Natural killer cell (primary cell): ENCODE results near the gene RPL13A. TPM values are rescaled to one million over a fixed set of nuclear protein-coding genes. Genes with fewer than 3 reads are reported as not detected.

ENCODE experiments used
- ATAC-seq, 3 donors: fragments of 150-1000 bp in 2 of 3; fragments of 200-7000 bp in 1 of 3; cut with Tn5 transposase; 1 replicate in 1 of 3; 2 replicates in 2 of 3; pipeline ENCODE4 v1.10.0; 2021; ENCODE audit warnings: mild to moderate bottlenecking in 2 of 3, moderate library complexity in 2 of 3
- DNase-seq, 2 donors: peaks; one replicate each; pipeline versions ENCODE4 v3.0.0 to v3.0.0-alpha.2; 2013 to 2021; ENCODE audit warnings: mixed read lengths in 1 of 2
- H3K27ac ChIP-seq: one replicate; pipeline ENCODE4 v1.5.1; 2013; ENCODE audit warnings: mild to moderate bottlenecking, low read length
- H3K27me3 ChIP-seq: one replicate; pipeline ENCODE4 v1.6.1; 2013; ENCODE audit warnings: low read length; ENCODE audit not compliant: control insufficient read depth, insufficient read depth
- H3K36me3 ChIP-seq: one replicate; pipeline ENCODE4 v1.6.1; 2013; ENCODE audit warnings: low read length; ENCODE audit not compliant: control insufficient read depth, insufficient read depth
- H3K4me1 ChIP-seq: one replicate; pipeline ENCODE4 v1.6.1; 2013; ENCODE audit warnings: low read length; ENCODE audit not compliant: control insufficient read depth, insufficient read depth
- H3K4me3 ChIP-seq: one replicate; pipeline ENCODE4 v1.5.1; 2013; ENCODE audit warnings: low read length
- H3K9me3 ChIP-seq: one replicate; pipeline ENCODE4 v1.6.1; 2013; ENCODE audit warnings: low read length; ENCODE audit not compliant: control insufficient read depth, insufficient read depth
- H3K27ac Mint-ChIP-seq, 2 donors: one replicate each; pipeline ENCODE4 v1.8.0; 2022; ENCODE audit warnings: mild to moderate bottlenecking in 2 of 2, mixed read lengths in 2 of 2, moderate library complexity in 1 of 2
- H3K27me3 Mint-ChIP-seq, 2 donors: one replicate each; pipeline ENCODE4 v1.8.0; 2022; ENCODE audit warnings: low read depth in 2 of 2, mixed read lengths in 2 of 2
- H3K36me3 Mint-ChIP-seq: one replicate; pipeline ENCODE4 v1.8.0; 2022; ENCODE audit warnings: mixed read lengths
- H3K4me1 Mint-ChIP-seq, 2 donors: one replicate each; pipeline ENCODE4 v1.8.0; 2022; ENCODE audit warnings: mixed read lengths in 2 of 2
- H3K4me3 Mint-ChIP-seq: one replicate; pipeline ENCODE4 v1.8.0; 2022; ENCODE audit warnings: mild to moderate bottlenecking, moderate library complexity, mixed read lengths
- H3K9me3 Mint-ChIP-seq, 2 donors: one replicate each; pipeline ENCODE4 v1.8.0; 2022; ENCODE audit warnings: mixed read lengths in 2 of 2
- CTCF ChIP-seq: fragments of 200-600 bp; IDR thresholded peaks from one replicate; pipeline ENCODE4 v1.8.0; 2022; ENCODE audit warnings: antibody characterized with exemption
- whole genome bisulfite sequencing: methylation state at CpG from one replicate; pipeline ENCODE4 v1.1.7; 2013; ENCODE audit warnings: missing lambda C conversion rate; ENCODE audit not compliant: insufficient coverage; 5-methylcytosine and 5-hydroxymethylcytosine counted together
- intact Hi-C: fragments of 100-400 bp; cut with micrococcal nuclease; formaldehyde crosslinking; loops from one replicate; pipeline ENCODE4 v1.14.2; 2022
- total RNA-seq, 4 donors: library from RNA; stranded (reverse); fragments of 120-200 nt in 1 of 4; gene quantifications; one replicate each; pipeline versions ENCODE4 v1.2.3 to v1.2.4, GENCODE V29; 2013 to 2022

RPL13A gene
- total RNA-seq, 3 donors from 2014 or later (not counting 1 experiment from before 2014, with no cell fraction given): 1,881 to 2,284 (median 2,283) TPM

- WGBS: 96% methylated on average over 21 of the region's 21 CpGs
- ATAC-seq (no peak), DNase-seq (no peak)
- Histone ChIP-seq H3K27ac (no peak overlapping the region), H3K36me3 (no peaks in the 10 kb centered on the region), H3K4me1 (peaks cover 34% of the 10 kb centered on the region), H3K4me3 (no peak overlapping the region), H3K9me3 (no peaks in the 10 kb centered on the region), H3K27me3 (no peaks in the 10 kb centered on the region)
- intact Hi-C loops: no loop called here
- Mint-ChIP-seq H3K9me3 (no peaks in the 10 kb centered on the region), H3K27ac (no peak overlapping the region), H3K4me1 (peaks cover 24 to 31% of the 10 kb centered on the region in 2 donors), H3K36me3 (no peaks in the 10 kb centered on the region), H3K4me3 (peak overlapping the region; percentile 87), H3K27me3 (peaks cover 0 to 6% of the 10 kb centered on the region in 2 donors)
- TF ChIP-seq CTCF: no peak
Observed at GRCh38 chr19:49514151-49514550, 26.7 kb downstream of the RPL13A start.

GRCh38 chr19:49515767-49516166, 28.4 kb downstream of the RPL13A start:
- peak in 1 of 3 donors; percentile 44 for ATAC-seq

GRCh38 chr19:49518033-49518432, 30.6 kb downstream of the RPL13A start:
- Mint-ChIP-seq H3K27ac (no peak overlapping the region), H3K36me3 (no peaks in the 10 kb centered on the region), H3K9me3 (no peaks in the 10 kb centered on the region), H3K4me1 (peaks cover 7 to 14% of the 10 kb centered on the region in 2 donors), H3K27me3 (peaks cover 0 to 6% of the 10 kb centered on the region in 2 donors), H3K4me3 (no peak overlapping the region)
- H3K36me3 ChIP-seq: no peaks in the 10 kb centered on the region
- no peak overlapping the region for H3K27ac ChIP-seq
- TF ChIP-seq CTCF: no peak
- H3K9me3 ChIP-seq: no peaks in the 10 kb centered on the region
- intact Hi-C loops: no loop called here
- ATAC-seq: no peak
- 92% methylated on average over 1 of the region's 3 CpGs for WGBS
- H3K27me3 ChIP-seq: no peaks in the 10 kb centered on the region
- no peak overlapping the region for H3K4me3 ChIP-seq
- peaks cover 13% of the 10 kb centered on the region for H3K4me1 ChIP-seq
- DNase-seq: no peak

More at GRCh38 chr19:49515767-49516166, 28.4 kb downstream of the RPL13A start:
- intact Hi-C loops: no loop called here
- Histone ChIP-seq H3K36me3 (no peaks in the 10 kb centered on the region), H3K27me3 (no peaks in the 10 kb centered on the region), H3K4me3 (no peak overlapping the region), H3K9me3 (no peaks in the 10 kb centered on the region), H3K27ac (no peak overlapping the region), H3K4me1 (peaks cover 34% of the 10 kb centered on the region)
- no peak for TF ChIP-seq CTCF
- no peaks in the 10 kb centered on the region for H3K36me3 Mint-ChIP-seq
- no peak for DNase-seq
- H3K4me3 Mint-ChIP-seq: peak overlapping the region; percentile 65
- peaks cover 24 to 31% of the 10 kb centered on the region in 2 donors for H3K4me1 Mint-ChIP-seq
- H3K27ac Mint-ChIP-seq: no peak overlapping the region
- H3K27me3 Mint-ChIP-seq: peaks cover 0 to 6% of the 10 kb centered on the region in 2 donors
- WGBS: 54% methylated on average over 4 of the region's 4 CpGs
- no peaks in the 10 kb centered on the region for H3K9me3 Mint-ChIP-seq

- H3K9me3 ChIP-seq: no peaks in the 10 kb centered on the region
- 92% methylated on average over 13 of the region's 13 CpGs for WGBS
- DNase-seq (no peak), ATAC-seq (no peak)
- Mint-ChIP-seq H3K4me1 (peaks cover 0 to 3% of the 10 kb centered on the region in 2 donors), H3K4me3 (no peak overlapping the region), H3K27ac (no peak overlapping the region), H3K36me3 (no peaks in the 10 kb centered on the region), H3K27me3 (peaks cover 0 to 4% of the 10 kb centered on the region in 2 donors), H3K9me3 (no peaks in the 10 kb centered on the region)
- H3K4me3 ChIP-seq: no peak overlapping the region
- no peaks in the 10 kb centered on the region for H3K4me1 ChIP-seq
- intact Hi-C loops: no loop called here
- TF ChIP-seq CTCF: no peak
- H3K27ac ChIP-seq: no peak overlapping the region
- no peaks in the 10 kb centered on the region for H3K27me3 ChIP-seq
- H3K36me3 ChIP-seq: no peaks in the 10 kb centered on the region
Observed at GRCh38 chr19:49520705-49521319, 33.4 kb downstream of the RPL13A start.
